NCI-H2227 treated with DMSO at 0.1 percent for 48 hours (cell line): ENCODE data around the gene WFDC5.
"Not testable (repeated sequence)": the region's sequence is repeated elsewhere in the genome, so short reads cannot be mapped to it uniquely, and the experiment has no call there.

ENCODE experiments used
- DNase-seq: peaks from one replicate; lab custom pipeline; 2025; lab: John Stamatoyannopoulos, UW

The WFDC5 gene

GRCh38 chr20:45087814-45088213, 27.2 kb downstream of the WFDC5 start:
- DNase-seq, result no peak

DNA sequence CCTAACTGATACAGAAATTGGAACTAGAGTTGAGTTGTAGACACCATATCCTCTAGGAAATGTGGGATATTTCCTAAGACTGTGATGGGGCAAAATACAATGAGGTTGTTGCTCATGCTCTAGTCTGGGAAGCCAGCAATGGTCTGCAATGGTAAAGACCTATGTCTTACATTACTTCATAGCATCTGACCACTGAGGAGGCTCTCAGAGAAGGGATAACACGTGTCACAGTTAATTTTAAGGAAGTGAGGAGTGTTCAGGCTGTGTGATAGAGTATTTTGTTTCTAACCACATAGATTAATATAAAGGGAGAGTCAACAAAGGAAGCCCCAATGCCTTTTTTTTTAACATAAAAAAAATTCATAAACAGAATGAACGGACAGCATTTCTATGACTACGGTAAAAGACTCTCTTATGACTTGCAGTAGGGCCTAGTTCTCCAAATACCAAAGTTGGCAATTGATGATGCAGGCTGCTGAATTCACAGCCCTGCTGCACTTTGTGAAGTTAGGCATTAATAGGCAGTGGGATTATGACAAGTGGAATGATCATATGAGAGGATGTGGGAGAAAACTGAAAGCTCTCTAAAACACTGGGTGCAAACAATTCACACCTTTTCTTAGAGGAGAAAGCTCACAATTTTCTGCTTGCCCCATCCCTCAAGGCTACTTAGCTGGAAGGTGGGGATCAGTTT, 27.7 kb downstream of the WFDC5 start:
- no peak for DNase-seq

GRCh38 chr20:45085867-45086266, 29.1 kb downstream of the WFDC5 start:
- no peak for DNase-seq

DNA sequence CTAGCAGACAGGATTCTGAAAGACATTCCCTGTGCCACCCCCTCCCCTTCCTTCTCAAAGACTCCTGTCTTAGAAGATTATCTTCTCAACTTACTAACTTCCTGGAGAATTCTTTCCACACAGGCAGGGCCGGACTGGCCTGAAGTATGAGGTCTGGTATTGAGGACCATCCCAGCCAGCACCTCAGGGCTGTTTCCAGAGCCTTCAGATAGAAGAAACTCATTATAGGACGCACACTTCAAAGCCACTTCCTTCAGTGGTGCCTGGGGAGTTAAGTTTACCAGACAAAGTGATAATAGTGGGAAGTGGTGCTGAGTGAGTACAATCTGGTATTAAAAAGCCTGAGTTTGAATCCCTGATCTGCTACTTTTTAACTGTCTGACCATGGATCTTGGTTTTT, 29.7 kb downstream of the WFDC5 start:
- DNase-seq, result no peak

GRCh38 chr20:45083127-45083526, 31.8 kb downstream of the WFDC5 start:
- no peak for DNase-seq

GRCh38 chr20:45082468-45082867, 32.5 kb downstream of the WFDC5 start:
- no peak for DNase-seq

DNA sequence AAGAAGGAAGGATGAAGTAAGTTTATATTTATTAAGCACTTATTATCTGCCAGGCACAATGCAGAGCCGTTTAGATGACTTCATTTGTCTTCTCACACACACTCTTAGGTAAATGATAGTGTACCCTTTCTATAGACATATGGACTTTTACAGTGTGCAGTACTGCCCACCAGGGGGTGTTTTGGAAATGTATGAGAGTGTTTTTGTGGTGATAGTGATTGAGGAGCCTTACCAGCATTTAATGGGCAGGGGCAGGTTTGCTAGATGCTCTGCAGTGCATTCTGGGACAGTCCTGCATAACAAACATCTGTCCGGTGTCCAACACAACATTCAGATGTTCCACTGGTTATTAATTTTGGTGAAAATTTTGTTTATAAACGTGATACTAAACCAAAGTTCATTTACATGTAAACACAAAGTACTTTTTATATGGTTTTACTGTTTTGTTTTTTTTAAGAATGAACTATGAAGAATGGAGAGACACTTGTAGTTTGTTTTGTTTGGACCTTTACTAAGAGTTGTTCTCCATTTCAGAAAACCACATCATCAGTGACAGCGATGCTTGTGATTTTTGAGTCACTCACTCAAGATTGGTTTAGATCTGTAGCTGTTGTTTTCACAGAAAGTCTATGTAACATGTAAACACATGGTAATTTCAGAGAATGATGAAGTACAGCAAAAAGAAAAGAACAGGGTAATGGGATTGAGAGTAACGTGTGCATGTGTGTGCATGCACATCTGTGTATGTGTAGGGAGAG, 33.9 kb downstream of the WFDC5 start:
- no peak for DNase-seq

DNA sequence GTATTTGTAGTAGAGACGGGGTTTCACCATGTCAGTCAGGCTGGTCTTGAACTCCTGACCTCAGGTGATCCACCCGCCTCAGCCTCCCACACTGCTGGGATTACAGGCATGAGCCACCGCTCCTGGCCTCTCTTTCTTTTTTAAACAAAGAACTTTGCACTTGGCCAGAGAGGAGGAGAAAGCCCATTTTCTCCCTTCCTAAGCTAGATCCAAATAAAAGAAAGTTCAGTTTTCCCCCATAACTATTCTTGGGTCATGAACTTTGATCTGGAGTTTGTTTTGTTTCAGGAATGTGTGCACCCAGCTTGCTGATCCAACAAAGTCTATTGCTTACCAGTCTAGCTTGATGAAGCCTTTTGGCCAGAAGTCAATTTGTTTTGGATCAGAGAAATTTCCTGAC, 37.4 kb downstream of the WFDC5 start:
- DNase-seq, result no peak

DNA sequence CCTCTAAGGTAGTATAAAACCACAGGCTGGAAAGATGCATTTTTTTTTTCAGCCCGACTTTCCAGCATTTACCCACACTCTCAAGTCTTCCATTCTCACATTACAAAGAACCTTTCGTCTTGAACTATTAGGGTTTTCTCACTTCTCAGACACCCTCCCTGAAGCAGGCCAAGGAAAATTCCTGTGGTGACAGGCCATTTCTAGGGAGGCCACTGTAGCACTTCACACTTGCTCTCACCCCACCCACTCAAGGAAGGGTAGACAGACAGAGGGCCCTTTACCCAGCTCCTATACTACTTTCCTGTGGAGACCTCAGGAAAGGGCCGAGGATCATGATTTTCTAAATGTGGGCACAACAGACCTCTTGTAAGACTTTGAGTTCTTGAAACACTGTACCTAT, 41.8 kb downstream of the WFDC5 start:
- no peak for DNase-seq

DNA sequence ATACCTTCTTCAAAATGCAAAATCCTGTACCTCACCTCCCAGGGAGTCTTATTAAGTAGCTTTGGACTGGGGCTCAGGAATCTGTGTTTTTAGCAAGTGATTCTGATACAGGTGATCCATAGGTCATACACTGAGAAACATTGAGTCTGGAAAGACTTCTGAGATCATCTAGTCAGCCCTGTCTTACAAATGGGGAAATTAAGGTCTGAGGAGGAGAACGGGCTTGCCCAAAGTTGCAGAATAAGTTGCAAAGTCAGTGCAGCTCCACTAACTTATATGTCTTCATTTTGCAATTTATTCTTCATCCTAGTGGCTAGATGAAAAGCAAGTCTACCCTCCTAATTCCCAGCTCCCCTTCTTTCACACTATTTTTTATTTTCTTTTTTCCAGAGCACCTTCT, 42.9 kb downstream of the WFDC5 start:
- DNase-seq, result no peak

DNA sequence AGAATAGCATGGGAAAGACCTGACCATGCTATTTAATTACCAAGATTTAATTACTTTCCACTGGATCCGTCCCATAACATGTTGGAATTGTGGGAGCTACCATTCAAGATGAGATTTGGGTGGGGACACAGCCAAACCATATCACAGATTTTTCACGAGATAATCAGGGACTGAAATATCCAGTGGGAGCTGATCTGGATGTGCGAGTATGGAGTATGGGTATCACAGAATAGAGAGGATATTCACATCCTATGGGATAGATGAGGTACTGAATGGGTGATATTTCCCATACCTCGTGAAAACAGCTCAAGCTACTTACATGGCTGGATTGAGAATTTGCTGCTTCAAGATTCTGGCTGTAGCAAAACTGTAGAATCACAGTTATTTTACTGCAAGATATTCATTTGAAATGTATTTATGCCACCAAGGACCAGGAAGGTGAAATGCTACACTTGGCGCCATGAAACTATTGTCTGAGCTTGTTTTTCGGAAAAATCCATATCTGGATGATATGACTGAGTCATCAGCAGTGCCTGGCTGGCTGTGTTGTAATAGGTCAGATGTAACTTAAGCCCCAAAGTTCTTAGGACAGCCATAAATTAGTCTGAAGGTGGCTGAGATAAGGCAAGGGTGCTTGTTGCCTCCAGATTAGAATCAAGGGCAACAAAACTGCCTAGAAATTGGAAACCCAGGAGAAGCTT, 43.9 kb downstream of the WFDC5 start:
- no peak for DNase-seq

DNA sequence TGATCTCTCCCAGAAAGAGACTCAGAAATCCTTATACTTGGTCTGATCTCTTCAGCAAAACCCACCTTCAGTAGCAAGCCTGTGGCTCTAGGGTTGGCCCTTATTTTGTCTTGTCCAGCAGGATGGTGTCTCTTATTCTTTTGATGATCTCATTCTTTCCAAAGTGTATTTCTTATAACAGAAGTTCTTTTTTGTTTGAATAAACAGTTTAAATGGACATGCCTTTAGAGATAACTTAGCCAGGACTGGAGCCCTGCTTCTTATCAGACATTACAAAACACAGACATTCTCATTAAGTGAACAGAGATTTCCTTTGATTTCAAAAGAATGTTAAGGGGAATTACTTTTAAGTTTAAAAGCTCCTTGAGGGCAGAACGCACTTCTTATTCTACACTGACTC, 45.7 kb downstream of the WFDC5 start:
- DNase-seq, result no peak

- DNase-seq, result no peak
Measured at GRCh38 chr20:45067558-45067957, 47.4 kb downstream of the WFDC5 start.

DNA sequence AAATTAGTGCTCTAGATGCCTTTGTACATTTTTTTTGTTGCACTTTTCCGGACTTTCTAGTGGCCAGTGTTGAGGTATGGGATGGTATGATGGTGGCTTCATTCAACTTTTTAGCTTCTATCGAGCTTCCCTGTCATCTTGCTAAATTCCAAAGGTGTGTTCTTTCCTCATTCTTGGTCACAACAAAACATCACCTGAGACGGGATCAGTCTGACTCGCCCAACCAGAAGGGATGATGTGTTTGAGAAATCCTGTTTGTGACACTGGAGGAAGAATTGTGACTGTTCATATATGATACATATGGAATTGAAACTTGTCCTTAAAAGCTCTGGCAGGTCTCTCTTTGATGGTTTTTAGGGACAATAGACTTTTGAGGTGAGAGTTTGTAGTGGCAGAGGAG, 47.9 kb downstream of the WFDC5 start:
- DNase-seq, result no peak

DNA sequence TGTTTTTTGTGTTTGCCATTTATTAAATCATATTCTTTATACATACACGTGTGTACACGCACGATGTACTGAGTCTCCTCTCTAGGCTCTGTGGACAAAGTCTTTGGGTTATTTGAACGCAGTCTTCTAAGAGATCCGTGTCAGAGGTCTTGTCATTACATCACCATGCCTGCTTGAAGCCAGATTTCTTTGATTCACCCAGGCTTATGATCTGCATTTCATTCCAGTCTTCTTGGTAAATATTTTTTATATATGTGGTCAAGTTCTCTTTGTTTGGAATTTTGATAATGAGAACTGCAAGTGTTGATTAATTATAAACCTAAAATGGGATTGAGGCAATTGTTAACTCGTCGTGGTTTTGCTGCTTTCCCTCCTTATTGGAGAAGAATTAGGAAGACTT, 48.6 kb downstream of the WFDC5 start:
- no peak for DNase-seq

DNA sequence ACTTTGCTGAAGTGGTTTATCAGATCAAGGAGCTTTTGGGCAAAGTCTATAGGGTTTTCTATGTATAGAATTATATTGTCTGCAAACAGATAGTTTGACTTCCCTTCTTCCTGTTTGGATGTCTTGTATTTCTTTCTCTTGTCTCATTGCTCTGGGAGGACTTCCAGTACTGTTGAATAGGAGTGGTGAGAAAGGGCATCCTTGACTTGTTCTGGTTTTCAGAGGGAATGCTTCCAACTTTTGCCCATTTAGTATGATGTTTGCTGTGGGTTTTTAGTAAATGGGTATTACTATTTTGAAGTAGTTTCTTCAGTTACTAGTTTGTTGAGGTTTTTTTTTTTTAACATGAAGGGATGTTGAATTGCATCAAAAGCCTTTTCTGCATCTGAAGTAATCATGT, 50.2 kb downstream of the WFDC5 start:
- DNase-seq, result no peak

- not testable (repeated sequence) for DNase-seq
Measured at GRCh38 chr20:45063107-45063506, 51.9 kb downstream of the WFDC5 start.

GRCh38 chr20:45061244-45061643, 53.7 kb downstream of the WFDC5 start:
- no peak for DNase-seq

- no peak for DNase-seq
Measured at GRCh38 chr20:45060294-45060693, 54.7 kb downstream of the WFDC5 start.
